Activated CD4-positive, alpha-beta T cell treated with anti-CD3 and anti-CD28 coated beads, Interleukin-2, amount 10 ng/mL, durations not matched to agents 24 days and 14 days (primary cell): ENCODE measurements around the gene CPSF3. TPM values are rescaled to one million over a fixed set of nuclear protein-coding genes. Genes with fewer than 3 reads are reported as not detected.
"Not testable (repeated sequence)": the region's sequence is repeated elsewhere in the genome, so short reads cannot be mapped to it uniquely, and the experiment has no call there.

ENCODE experiments used
- DNase-seq: peaks from one replicate; pipeline ENCODE4 v3.0.0; 2022
- H3K27ac Mint-ChIP-seq: one replicate; pipeline ENCODE4 v1.8.0; 2022; ENCODE audit warnings: mild to moderate bottlenecking, mixed read lengths
- H3K27me3 Mint-ChIP-seq: one replicate; pipeline ENCODE4 v1.8.0; 2022; ENCODE audit warnings: mixed read lengths
- H3K36me3 Mint-ChIP-seq: one replicate; pipeline ENCODE4 v1.8.0; 2022; ENCODE audit warnings: low read depth, mild to moderate bottlenecking, mixed read lengths
- H3K4me1 Mint-ChIP-seq: one replicate; pipeline ENCODE4 v1.8.0; 2021; ENCODE audit warnings: mixed read lengths
- H3K4me3 Mint-ChIP-seq: one replicate; pipeline ENCODE4 v1.8.0; 2022; ENCODE audit warnings: mild to moderate bottlenecking, moderate library complexity, mixed read lengths
- H3K9me3 Mint-ChIP-seq: one replicate; pipeline ENCODE4 v1.8.0; 2021; ENCODE audit warnings: mixed read lengths
- intact Hi-C: fragments of 100-400 bp; cut with micrococcal nuclease; formaldehyde crosslinking; loops from one replicate; pipeline ENCODE4 v1.15.1; 2023
- total RNA-seq: library from RNA; stranded (reverse); gene quantifications from 2 replicates; pipeline ENCODE4 v1.2.3, GENCODE V29; 2022

CPSF3 gene
- total RNA-seq, 1 donor from 2014 or later, result 81.4 TPM

DNA sequence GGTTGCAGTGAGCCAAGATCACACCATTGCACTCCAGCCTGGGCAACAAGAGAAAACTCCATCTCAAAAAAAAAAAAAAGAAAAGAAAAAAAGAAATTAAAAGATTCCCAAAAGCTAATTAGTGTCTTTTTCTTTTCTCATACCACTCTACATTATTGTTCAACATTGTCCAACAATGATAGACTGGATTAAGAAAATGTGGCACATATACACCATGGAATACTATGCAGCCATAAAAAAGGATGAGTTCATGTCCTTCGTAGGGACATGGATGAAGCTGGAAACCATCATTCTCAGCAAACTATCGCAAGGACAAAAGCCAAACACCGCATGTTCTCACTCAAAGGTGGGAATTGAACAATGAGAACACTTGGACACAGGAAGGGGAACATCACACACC, 90.5 kb downstream of the CPSF3 start:
- H3K27me3 Mint-ChIP-seq, H3K9me3 Mint-ChIP-seq, H3K4me1 Mint-ChIP-seq, intact Hi-C loops, H3K27ac Mint-ChIP-seq, DNase-seq, H3K4me3 Mint-ChIP-seq: not testable (repeated sequence)
- H3K36me3 Mint-ChIP-seq, result peaks cover 48% of the 10 kb centered on the region

DNA sequence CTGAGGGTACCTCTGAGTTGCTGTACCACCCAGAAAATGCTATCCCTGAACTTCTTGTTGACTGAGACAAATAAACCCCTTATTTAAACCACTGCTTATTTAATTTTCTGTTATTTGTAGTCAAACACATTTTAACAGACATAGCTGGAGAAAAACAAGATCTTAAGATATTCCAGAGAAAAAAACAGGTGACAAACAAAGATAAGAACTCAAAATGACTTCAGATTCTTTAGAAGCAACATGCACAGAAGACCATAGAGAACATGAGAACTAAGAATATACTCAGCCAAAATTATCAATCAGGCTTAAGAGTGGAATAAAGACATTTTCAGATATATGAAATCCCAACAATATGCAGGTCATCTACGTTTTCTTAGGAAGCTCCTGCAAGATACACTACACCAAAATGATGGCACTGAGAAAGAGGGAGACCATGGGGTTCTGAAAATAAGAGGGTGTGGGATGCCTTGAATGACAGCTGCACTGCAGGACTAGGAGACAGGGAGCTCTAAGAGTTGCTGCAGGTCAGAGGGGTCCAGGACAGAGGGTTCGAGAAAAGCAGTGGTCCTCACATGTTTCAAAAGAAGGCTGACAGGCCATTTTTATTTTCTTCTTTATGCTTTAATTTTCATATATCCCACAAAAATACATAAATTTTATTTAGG, 93.8 kb downstream of the CPSF3 start:
- no peak overlapping the region for H3K27ac Mint-ChIP-seq
- peaks cover 59% of the 10 kb centered on the region for H3K36me3 Mint-ChIP-seq
- no peak for DNase-seq
- no peaks in the 10 kb centered on the region for H3K27me3 Mint-ChIP-seq
- H3K9me3 Mint-ChIP-seq, result no peaks in the 10 kb centered on the region
- intact Hi-C loops, result no loop called here
- H3K4me1 Mint-ChIP-seq, result no peaks in the 10 kb centered on the region
- no peak overlapping the region for H3K4me3 Mint-ChIP-seq

DNA sequence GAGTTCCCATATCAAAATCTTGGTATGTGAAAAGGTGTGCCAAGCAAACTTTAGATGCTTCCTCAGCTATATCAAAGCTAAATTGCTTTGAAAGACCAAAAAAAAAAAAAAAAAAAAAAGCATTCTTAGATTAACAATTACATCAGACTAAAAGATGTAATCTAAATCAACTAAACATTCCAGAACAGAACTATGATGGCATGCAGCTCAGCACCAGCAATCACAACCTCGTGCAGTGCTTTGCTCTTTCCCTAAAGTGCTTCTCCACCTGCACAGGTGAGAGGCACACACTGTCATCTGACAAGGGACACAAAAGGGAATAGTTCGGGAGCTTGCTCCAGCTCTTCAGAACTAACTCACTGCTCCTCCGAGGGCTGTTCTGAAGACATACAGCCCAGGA, 94.7 kb downstream of the CPSF3 start:
- H3K36me3 Mint-ChIP-seq, result peaks cover 55% of the 10 kb centered on the region
- intact Hi-C loops, result no loop called here
- no peak for DNase-seq

DNA sequence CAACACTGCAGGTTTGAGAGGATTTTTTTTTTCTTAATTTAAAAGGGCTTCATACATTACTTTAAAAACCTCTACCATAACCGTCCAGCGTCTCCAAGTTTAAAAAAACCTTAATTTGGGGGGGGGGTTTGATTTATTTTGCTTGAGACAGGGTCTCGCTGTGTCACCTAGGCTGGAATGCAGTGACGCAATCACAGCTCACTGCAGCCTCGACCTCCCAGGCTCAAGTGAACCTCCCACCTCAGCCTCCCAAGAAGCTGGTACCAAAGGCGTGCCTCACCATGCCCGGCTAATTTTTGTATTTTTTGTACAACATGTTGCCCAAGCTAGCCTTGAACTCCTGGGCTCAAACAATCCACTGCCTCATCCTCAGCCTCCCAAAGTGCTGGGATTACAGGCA, 95.3 kb downstream of the CPSF3 start:
- H3K27me3 Mint-ChIP-seq, result no peaks in the 10 kb centered on the region
- H3K4me3 Mint-ChIP-seq, result no peak overlapping the region
- DNase-seq, result no peak
- H3K36me3 Mint-ChIP-seq, result peaks cover 53% of the 10 kb centered on the region
- no peaks in the 10 kb centered on the region for H3K4me1 Mint-ChIP-seq
- intact Hi-C loops, result no loop called here
- H3K9me3 Mint-ChIP-seq, result no peaks in the 10 kb centered on the region
- no peak overlapping the region for H3K27ac Mint-ChIP-seq

More for the DNA sequence above, 94.7 kb downstream of the CPSF3 start:
- Mint-ChIP-seq H3K9me3 (no peaks in the 10 kb centered on the region), H3K27me3 (no peaks in the 10 kb centered on the region), H3K27ac (no peak overlapping the region), H3K4me1 (no peaks in the 10 kb centered on the region), H3K4me3 (no peak overlapping the region)

DNA sequence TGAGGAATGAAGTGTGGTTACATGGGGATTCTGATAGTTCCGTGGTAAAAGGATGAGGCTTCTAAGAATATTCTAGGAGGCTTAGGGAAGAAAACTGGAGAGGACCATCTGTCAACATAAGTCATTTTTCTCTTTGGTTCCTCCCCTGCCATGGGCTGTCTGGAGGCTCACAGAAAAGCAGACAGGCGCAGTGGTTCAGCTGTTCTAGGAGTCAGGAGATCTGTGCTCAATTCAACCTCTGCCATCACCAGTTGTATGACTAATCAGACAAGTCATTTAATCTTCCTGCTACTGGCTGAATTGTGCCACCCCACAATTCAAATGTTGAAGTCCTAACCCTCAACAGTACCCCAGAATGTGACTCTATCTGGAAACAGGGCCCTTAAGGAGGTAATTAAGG, 95.8 kb downstream of the CPSF3 start:
- Mint-ChIP-seq H3K27ac (no peak overlapping the region), H3K27me3 (no peaks in the 10 kb centered on the region), H3K4me1 (no peaks in the 10 kb centered on the region), H3K9me3 (no peaks in the 10 kb centered on the region), H3K36me3 (peaks cover 52% of the 10 kb centered on the region), H3K4me3 (no peak overlapping the region)
- DNase-seq, result no peak
- intact Hi-C loops, result no loop called here

Other genes with a start within 250 kb of the CPSF3 start
- gene ASAP2, start 216.8 kb upstream of the CPSF3 start, total RNA-seq, result 0.40 and 0.83 TPM in 2 replicates
- 121 and 131 TPM in 2 replicates for gene ITGB1BP1, start 126 bp upstream of the CPSF3 start, total RNA-seq
- gene IAH1, start 50.9 kb downstream of the CPSF3 start, total RNA-seq, result 76.0 and 78.6 TPM in 2 replicates
- 25.6 and 26.5 TPM in 2 replicates for gene ADAM17, start 132.2 kb downstream of the CPSF3 start, total RNA-seq
- 321 and 335 TPM in 2 replicates for gene YWHAQ, start 207.3 kb downstream of the CPSF3 start, total RNA-seq